Measurements from ENCODE around the gene CLNK. TPM values are rescaled to one million over a fixed set of nuclear protein-coding genes. Genes with fewer than 3 reads are reported as not detected.

The CLNK gene
- total RNA-seq, 1 experiment from 2014 or later = not detected

GRCh38 chr4:10529291-10530136 is 155.1 kb downstream of the CLNK start:
- BruUV-seq (replicated peaks) = no TSS peak
- no peaks in the 10 kb centered on the region for H3K36me3 ChIP-seq (ENCODE audit: control insufficient read depth in 1 of 2, insufficient read depth in 2 of 2, low read length in 2 of 2)
- intact Hi-C loops (cut with micrococcal nuclease) = loop anchor here (10.0 kb wide), 1 partner anchor 125 kb away; no protein-coding TSS in a partner anchor
- ChIA-PET RAD21 (ENCODE audit: low non-redundant PET in 1 of 2, low total read pairs in 2 of 2, uncharacterized antibody in 2 of 2, unreplicated experiment in 2 of 2) (no interaction called here), POLR2A (no interaction called here), CTCF (interaction anchor here (0.6 to 1.0 kb wide), 3 partner anchors 8 to 365 kb away, joined by 4 to 5 read pairs (median 5); no protein-coding TSS in a partner anchor)
- H3K4me2 ChIP-seq (ENCODE audit: low read length) = peak overlapping the region; percentile 57
- peaks cover 61 to 76% of the 10 kb centered on the region in 2 experiments for H3K4me1 ChIP-seq (ENCODE audit: control insufficient read depth in 1 of 2, insufficient read depth in 2 of 2, low read length in 2 of 2)
- DNase-seq (ENCODE audit: low read depth, low spot score) = peak; percentile 60
- peak overlapping the region in 1 of 2 experiments; percentile 7; a peak in 1 of 4 replicates for H3K4me3 ChIP-seq (replicated peaks in 1 of 2; ENCODE audit: low read depth in 1 of 2, low read length in 2 of 2)
- no peaks in the 10 kb centered on the region for H3K9me2 ChIP-seq (ENCODE audit: insufficient read depth)
- peak overlapping the region; percentile 65 for H2AFZ ChIP-seq (ENCODE audit: low read depth, low read length, poor library complexity, severe bottlenecking)
- H3K79me2 ChIP-seq (ENCODE audit: insufficient read depth, low read length) = no peaks in the 10 kb centered on the region
- no peak overlapping the region for H3K9ac ChIP-seq (ENCODE audit: low read length)
- peak; percentile 68 for ATAC-seq
- H3K27me3 ChIP-seq (ENCODE audit: insufficient read depth, low read length) = no peaks in the 10 kb centered on the region
- no peaks in the 10 kb centered on the region for H4K20me1 ChIP-seq (ENCODE audit: insufficient read depth)
- H3K27ac ChIP-seq (ENCODE audit: low read depth, low read length) = peak overlapping the region; percentile 69
- peak; percentile 26 for TF ChIP-seq TCF7L2 (IDR thresholded peaks at IDR 0.05; ENCODE audit: borderline replicate concordance, extremely low read depth, insufficient read depth, insufficient read length)
- TF ChIP-seq RAD21 (IDR thresholded peaks at IDR 0.05; ENCODE audit: low read depth) = no peak
- TF ChIP-seq CEBPB (IDR thresholded peaks at IDR 0.05; ENCODE audit: low read depth) = peak; percentile 48; the same call in 1 of the 2 replicates
- TF ChIP-seq SP1 (IDR thresholded peaks at IDR 0.05; ENCODE audit: low read depth) = peak; percentile 51; the same call in 1 of the 2 replicates
- TF ChIP-seq FOSL1 (IDR thresholded peaks at IDR 0.05; ENCODE audit: low read depth) = peak; percentile 54
- TF ChIP-seq ATF3 (IDR thresholded peaks at IDR 0.05) = no peak
- TF ChIP-seq JUND (IDR thresholded peaks at IDR 0.05) = peak; percentile 48
- H3K9me3 ChIP-seq (ENCODE audit: control insufficient read depth in 1 of 2, insufficient read depth in 1 of 2, low read depth in 1 of 2, low read length in 2 of 2) = no peaks in the 10 kb centered on the region

- H4K20me1 ChIP-seq (ENCODE audit: insufficient read depth) = no peaks in the 10 kb centered on the region
- no peak overlapping the region for H3K9ac ChIP-seq (ENCODE audit: low read length)
- no peaks in the 10 kb centered on the region for H3K79me2 ChIP-seq (ENCODE audit: insufficient read depth, low read length)
- H3K4me1 ChIP-seq (ENCODE audit: control insufficient read depth in 1 of 2, insufficient read depth in 2 of 2, low read length in 2 of 2) = peaks cover 62 to 66% of the 10 kb centered on the region in 2 experiments
- H2AFZ ChIP-seq (ENCODE audit: low read depth, low read length, poor library complexity, severe bottlenecking) = peak overlapping the region; percentile 83
- H3K27ac ChIP-seq (ENCODE audit: low read depth, low read length) = peak overlapping the region; percentile 60
- BruUV-seq (replicated peaks) = no TSS peak
- no peaks in the 10 kb centered on the region for H3K9me2 ChIP-seq (ENCODE audit: insufficient read depth)
- DNase-seq (ENCODE audit: low read depth, low spot score) (no peak), ATAC-seq (no peak)
- H3K9me3 ChIP-seq (ENCODE audit: control insufficient read depth in 1 of 2, insufficient read depth in 1 of 2, low read depth in 1 of 2, low read length in 2 of 2) = no peaks in the 10 kb centered on the region
- intact Hi-C loops (cut with micrococcal nuclease) = no loop called here
- TF ChIP-seq CTCF (IDR thresholded peaks at IDR 0.05 in 2 of 3, conservative IDR thresholded peaks at IDR 0.05 in 1 of 3; ENCODE audit: borderline replicate concordance in 1 of 3, insufficient read depth in 1 of 3, low read depth in 2 of 3, low read length in 2 of 3) (no peak), TCF7L2 (IDR thresholded peaks at IDR 0.05; ENCODE audit: borderline replicate concordance, extremely low read depth, insufficient read depth, insufficient read length) (no peak), ELF1 (IDR thresholded peaks at IDR 0.05; ENCODE audit: borderline replicate concordance, low read depth) (no peak), SIN3A (IDR thresholded peaks at IDR 0.05; ENCODE audit: low read depth) (no peak), EZH2 (IDR thresholded peaks at IDR 0.05) (no peak), SRF (IDR thresholded peaks at IDR 0.05; ENCODE audit: low read depth) (no peak), POLR2AphosphoS5 (IDR thresholded peaks at IDR 0.05; ENCODE audit: low read depth, low read length) (no peak), ZBTB33 (IDR thresholded peaks at IDR 0.05; ENCODE audit: extremely low read depth, insufficient replicate concordance, low read length) (no peak)
- H3K4me2 ChIP-seq (ENCODE audit: low read length) = peak overlapping the region; percentile 71
- H3K27me3 ChIP-seq (ENCODE audit: insufficient read depth, low read length) = no peaks in the 10 kb centered on the region
- ChIA-PET RAD21 (ENCODE audit: low non-redundant PET in 1 of 2, low total read pairs in 2 of 2, uncharacterized antibody in 2 of 2, unreplicated experiment in 2 of 2) (no interaction called here), CTCF (interaction anchor here (1.9 to 2.2 kb wide), 3 partner anchors 10 to 369 kb away, joined by 9 to 12 read pairs (median 11); no protein-coding TSS in a partner anchor), POLR2A (interaction anchor here (1.2 kb wide), 1 partner anchor 54 kb away, joined by 3 read pairs; no protein-coding TSS in a partner anchor)
- H3K36me3 ChIP-seq (ENCODE audit: control insufficient read depth in 1 of 2, insufficient read depth in 2 of 2, low read length in 2 of 2) = no peaks in the 10 kb centered on the region
- peak overlapping the region in 1 of 2 experiments; percentile 12; a peak in 1 of 4 replicates for H3K4me3 ChIP-seq (replicated peaks in 1 of 2; ENCODE audit: low read depth in 1 of 2, low read length in 2 of 2)
Observed at GRCh38 chr4:10527438-10527837, 157.1 kb downstream of the CLNK start.

Data from HCT116 (cell line).